ENCODE results near the gene LBR.
A peak's percentile ranks its signal among the peaks of the same experiment; 100 is the strongest.

The LBR gene

DNA sequence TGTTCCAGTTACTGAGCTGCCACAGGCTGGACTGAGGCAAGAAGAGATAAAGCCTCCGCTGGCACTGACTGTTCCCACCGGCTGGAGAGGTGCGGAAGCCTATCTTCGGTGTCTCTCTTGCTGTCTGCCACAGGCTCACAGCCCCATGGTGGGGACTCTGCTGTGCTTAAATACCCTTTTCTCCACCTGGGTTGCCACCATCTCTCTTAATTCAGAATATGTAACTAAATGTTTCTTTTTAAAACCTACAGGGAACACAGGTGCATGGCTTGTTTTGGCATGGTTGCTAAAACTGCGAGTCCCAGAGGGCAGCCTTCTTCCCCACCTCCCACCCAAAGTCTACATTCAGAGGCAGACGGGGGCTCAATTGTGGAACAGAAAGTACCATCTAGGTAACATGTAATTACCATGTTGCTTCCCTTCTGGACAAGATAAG lies 8.1 kb upstream of the LBR start:
- Histone ChIP-seq H3K36me3 (ENCODE audit: insufficient read depth, low read length) (peaks cover 8% of the 10 kb centered on the region), H3K9ac (ENCODE audit: low read length) (no peak overlapping the region), H3K9me3 (ENCODE audit: low read length) (no peaks in the 10 kb centered on the region), H3K27ac (ENCODE audit: low read depth, low read length) (peak overlapping the region; percentile 32), H3K4me3 (ENCODE audit: low read depth in 1 of 2, low read length in 2 of 2) (no peak overlapping the region), H3K4me1 (ENCODE audit: insufficient read depth, low read length) (peaks cover 30% of the 10 kb centered on the region), H3K27me3 (ENCODE audit: control insufficient read depth in 1 of 2, insufficient read depth in 2 of 2, low read length in 2 of 2) (no peaks in the 10 kb centered on the region)

DNA sequence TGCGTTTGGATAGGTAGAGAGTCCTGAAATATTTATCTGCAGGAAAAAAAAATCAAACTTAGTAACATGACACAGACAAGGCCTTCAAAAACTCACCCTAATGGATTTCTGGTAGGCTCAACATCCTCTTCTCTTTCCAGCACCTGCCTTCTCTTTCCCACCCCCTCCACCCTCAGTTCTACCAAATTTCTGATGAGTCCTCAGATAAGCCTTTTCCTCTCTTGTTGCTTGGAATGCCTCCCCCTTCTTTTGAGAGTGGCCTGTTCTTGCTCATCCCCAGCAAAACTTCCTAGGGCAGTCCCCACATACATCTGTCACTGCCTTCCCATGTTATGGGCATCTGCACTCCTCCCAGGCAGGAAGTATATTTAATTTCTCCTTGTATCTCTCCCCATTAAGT lies 7.6 kb upstream of the LBR start:
- Histone ChIP-seq H3K9me3 (ENCODE audit: low read length) (no peaks in the 10 kb centered on the region), H3K27ac (ENCODE audit: low read depth, low read length) (peak overlapping the region; percentile 32), H3K9ac (ENCODE audit: low read length) (no peak overlapping the region), H3K4me1 (ENCODE audit: insufficient read depth, low read length) (peaks cover 26% of the 10 kb centered on the region), H3K27me3 (ENCODE audit: control insufficient read depth in 1 of 2, insufficient read depth in 2 of 2, low read length in 2 of 2) (no peaks in the 10 kb centered on the region), H3K36me3 (ENCODE audit: insufficient read depth, low read length) (peaks cover 8% of the 10 kb centered on the region), H3K4me3 (ENCODE audit: low read depth in 1 of 2, low read length in 2 of 2) (no peak overlapping the region)

DNA sequence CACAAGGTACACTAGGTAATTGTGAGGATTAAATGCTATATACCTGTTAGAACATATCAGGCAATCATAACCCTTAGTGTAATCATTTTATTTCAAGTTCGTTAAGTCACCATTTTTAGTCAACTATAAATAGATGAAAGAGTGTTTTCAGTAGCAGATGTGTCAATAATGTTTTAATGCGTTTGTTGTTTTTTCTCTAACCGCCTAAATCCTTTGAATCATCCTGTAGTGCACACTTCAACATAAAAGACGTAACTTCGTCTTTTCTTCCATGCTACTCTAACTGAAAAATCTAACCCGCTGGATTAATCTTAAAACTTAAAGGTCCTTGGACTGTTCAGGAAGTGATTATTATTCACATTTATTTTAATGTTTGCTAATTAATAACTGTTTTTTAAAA lies 7.2 kb upstream of the LBR start:
- H3K4me1 ChIP-seq (ENCODE audit: insufficient read depth, low read length): peaks cover 26% of the 10 kb centered on the region
- H3K27me3 ChIP-seq (ENCODE audit: control insufficient read depth in 1 of 2, insufficient read depth in 2 of 2, low read length in 2 of 2): no peaks in the 10 kb centered on the region
- no peaks in the 10 kb centered on the region for H3K9me3 ChIP-seq (ENCODE audit: low read length)
- no peak overlapping the region for H3K9ac ChIP-seq (ENCODE audit: low read length)
- H3K27ac ChIP-seq (ENCODE audit: low read depth, low read length): no peak overlapping the region
- no peak overlapping the region for H3K4me3 ChIP-seq (ENCODE audit: low read depth in 1 of 2, low read length in 2 of 2)
- peaks cover 8% of the 10 kb centered on the region for H3K36me3 ChIP-seq (ENCODE audit: insufficient read depth, low read length)

DNA sequence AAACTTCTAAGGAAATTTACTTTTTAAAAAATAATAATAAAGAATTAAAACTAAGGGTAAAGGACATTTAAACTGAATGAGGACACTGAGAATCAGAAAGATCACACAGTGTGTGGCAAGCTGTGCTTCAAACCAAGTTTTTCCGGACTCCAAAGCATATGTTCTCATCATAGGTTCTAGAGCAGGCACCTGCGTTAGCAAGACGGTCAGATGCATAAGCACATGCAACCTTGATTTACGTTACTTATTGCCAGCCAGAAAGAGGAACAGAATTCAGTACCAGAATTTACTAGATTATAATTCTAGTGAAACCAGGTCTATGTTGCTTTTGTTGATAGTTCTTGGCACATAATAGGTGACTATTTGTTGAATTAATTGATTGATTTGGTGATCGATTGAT lies 6.2 kb upstream of the LBR start:
- Histone ChIP-seq H3K9ac (ENCODE audit: low read length) (no peak overlapping the region), H3K36me3 (ENCODE audit: insufficient read depth, low read length) (peaks cover 8% of the 10 kb centered on the region), H3K27ac (ENCODE audit: low read depth, low read length) (no peak overlapping the region)

DNA sequence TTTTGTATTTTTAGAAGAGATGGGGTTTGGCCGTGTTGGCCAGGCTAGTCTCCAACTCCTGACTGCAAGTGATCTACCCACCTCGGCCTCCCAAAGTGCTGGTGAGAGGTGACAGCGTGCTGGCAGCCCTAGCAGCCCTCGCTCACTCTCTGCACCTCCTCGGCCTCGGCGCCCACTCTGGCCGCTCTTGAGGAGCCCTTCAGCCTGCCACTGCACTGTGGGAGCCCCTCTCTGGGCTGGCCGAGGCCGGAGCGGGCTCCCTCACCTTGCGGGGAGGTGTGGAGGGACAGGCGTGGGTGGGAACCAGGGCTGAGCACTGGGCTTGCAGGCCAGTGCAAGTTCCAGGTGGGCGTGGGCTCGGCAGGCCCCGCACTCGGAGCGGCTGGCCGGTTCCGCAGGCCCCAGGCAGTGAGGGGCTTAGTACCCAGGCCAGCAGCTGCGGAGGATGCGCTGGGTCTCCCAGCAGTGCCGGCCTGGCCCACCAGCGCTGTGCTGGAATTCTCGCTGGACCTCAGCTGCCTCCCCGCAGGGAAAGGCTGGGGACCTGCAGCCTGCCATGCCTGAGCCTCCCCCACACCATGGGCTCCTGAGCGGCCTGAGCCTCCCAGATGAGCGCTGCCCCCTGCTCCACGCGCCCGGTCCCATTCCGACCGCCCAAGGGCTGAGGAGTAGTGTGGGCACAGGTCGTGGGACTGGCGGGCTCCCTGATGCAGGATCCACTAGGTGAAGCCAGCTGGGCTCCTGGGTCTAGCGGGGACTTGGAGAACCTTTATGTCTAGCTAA lies 3.4 kb upstream of the LBR start:
- no peak overlapping the region for H3K27ac ChIP-seq (ENCODE audit: low read depth, low read length)
- peaks cover 7% of the 10 kb centered on the region for H3K36me3 ChIP-seq (ENCODE audit: insufficient read depth, low read length)

More for the DNA sequence above, 6.2 kb upstream of the LBR start:
- Histone ChIP-seq H3K27me3 (ENCODE audit: control insufficient read depth in 1 of 2, insufficient read depth in 2 of 2, low read length in 2 of 2) (no peaks in the 10 kb centered on the region), H3K4me1 (ENCODE audit: insufficient read depth, low read length) (peaks cover 23% of the 10 kb centered on the region), H3K4me3 (ENCODE audit: low read depth in 1 of 2, low read length in 2 of 2) (no peak overlapping the region), H3K9me3 (ENCODE audit: low read length) (no peaks in the 10 kb centered on the region)

DNA sequence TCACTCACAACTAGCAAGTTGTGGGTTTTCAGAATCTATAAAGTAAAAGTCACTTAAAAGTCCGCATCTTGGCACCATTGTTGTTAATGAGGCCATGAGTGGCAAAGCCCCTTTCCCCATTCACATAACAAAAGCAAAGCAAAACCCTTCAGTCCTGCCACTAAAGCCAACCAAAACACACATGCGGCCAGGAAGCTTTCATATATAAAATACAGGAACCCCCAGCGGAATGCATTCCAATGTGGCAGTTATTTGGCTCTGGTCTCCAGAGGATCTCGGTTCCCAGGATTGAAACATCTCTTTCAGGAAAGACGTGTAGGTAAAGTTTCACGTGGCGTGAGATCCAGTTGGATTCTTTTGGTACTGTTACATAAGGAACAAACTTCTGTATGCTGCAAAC lies 2.5 kb upstream of the LBR start:
- H3K27ac ChIP-seq (ENCODE audit: low read depth, low read length): no peak overlapping the region
- no peaks in the 10 kb centered on the region for H3K9me3 ChIP-seq (ENCODE audit: low read length)
- no peaks in the 10 kb centered on the region for H3K36me3 ChIP-seq (ENCODE audit: insufficient read depth, low read length)
- H3K27me3 ChIP-seq (ENCODE audit: control insufficient read depth in 1 of 2, insufficient read depth in 2 of 2, low read length in 2 of 2): no peaks in the 10 kb centered on the region
- H3K9ac ChIP-seq (ENCODE audit: low read length): no peak overlapping the region
- no peak overlapping the region for H3K4me3 ChIP-seq (ENCODE audit: low read depth in 1 of 2, low read length in 2 of 2)
- peaks cover 20% of the 10 kb centered on the region for H3K4me1 ChIP-seq (ENCODE audit: insufficient read depth, low read length)

More for the DNA sequence above, 3.4 kb upstream of the LBR start:
- no peaks in the 10 kb centered on the region for H3K9me3 ChIP-seq (ENCODE audit: low read length)
- no peaks in the 10 kb centered on the region for H3K27me3 ChIP-seq (ENCODE audit: control insufficient read depth in 1 of 2, insufficient read depth in 2 of 2, low read length in 2 of 2)
- H3K4me3 ChIP-seq (ENCODE audit: low read depth in 1 of 2, low read length in 2 of 2): no peak overlapping the region
- H3K4me1 ChIP-seq (ENCODE audit: insufficient read depth, low read length): peaks cover 11% of the 10 kb centered on the region
- H3K9ac ChIP-seq (ENCODE audit: low read length): no peak overlapping the region

DNA sequence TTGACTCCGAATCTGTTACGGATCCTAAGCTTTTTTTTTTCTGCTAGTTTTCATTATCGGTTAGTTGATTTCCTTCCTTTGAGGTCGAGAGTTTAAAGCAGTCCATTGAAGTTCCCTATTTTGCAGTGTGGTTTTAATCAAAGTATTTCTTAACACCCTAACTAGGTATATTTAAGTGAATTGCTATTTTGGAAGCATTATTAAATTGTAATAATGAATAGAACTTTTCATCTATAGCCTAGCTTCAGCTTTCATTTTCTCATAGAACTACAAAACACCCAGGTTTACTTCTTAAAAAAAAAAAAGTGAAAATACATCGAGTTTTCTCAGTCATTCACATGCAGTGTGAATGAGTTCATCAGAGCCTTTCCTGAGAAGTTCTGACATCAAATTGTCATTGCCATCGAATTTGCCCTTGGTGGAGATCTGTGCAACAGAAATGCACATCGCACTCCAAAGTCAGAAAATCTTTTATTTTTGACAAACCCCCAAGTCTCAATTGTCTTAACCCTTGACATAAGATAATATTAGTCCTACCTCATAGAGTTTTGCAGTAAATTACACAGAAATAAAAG lies 1.1 kb upstream of the LBR start:
- Histone ChIP-seq H3K36me3 (ENCODE audit: insufficient read depth, low read length) (no peaks in the 10 kb centered on the region), H3K4me3 (ENCODE audit: low read depth in 1 of 2, low read length in 2 of 2) (peak overlapping the region; percentile 69 to 84), H3K9ac (ENCODE audit: low read length) (peak overlapping the region; percentile 51), H3K27me3 (ENCODE audit: control insufficient read depth in 1 of 2, insufficient read depth in 2 of 2, low read length in 2 of 2) (no peaks in the 10 kb centered on the region), H3K27ac (ENCODE audit: low read depth, low read length) (peak overlapping the region; percentile 86), H3K9me3 (ENCODE audit: low read length) (no peaks in the 10 kb centered on the region), H3K4me1 (ENCODE audit: insufficient read depth, low read length) (peaks cover 33% of the 10 kb centered on the region)

DNA sequence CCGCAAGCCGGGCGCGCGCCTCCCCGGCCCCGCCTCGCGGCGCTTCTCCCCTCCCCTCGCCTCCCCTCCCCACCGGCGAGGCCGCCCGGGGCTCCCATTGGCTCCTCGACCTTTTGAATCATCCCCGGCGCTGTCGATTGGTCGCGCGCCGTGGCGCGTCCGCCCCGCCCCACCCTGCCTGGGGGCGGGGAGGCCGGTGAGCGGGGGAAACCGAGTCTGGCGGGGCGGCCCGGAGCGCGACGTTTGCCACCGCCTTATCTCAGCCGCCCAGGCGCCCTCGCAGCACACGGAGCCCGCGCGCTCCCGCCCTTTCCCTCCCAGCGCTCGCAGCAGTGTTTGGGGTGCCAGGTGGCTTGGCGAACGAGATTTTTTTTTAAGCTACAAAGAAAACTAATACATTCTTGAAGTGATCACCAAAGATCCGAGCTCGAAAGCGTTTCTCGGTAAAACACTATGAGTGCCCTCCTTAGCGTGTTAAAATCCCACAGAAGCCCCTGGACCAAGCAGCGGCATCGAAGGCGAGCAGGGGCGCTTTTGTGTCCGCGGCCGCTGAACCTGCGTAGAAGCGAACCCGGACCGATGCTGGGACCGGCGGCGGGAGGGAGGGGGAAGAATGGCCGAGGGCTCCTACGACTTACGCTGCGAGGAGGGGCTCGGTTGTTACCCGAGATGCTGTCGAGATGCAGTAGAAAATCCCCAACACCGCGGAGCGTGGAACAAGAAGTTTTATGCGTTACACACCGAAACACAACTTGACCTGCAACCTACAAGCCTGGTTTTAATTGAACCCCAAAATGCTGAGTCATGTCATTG lies 436 bp upstream of the LBR start:
- Histone ChIP-seq H3K9ac (ENCODE audit: low read length) (peak overlapping the region; percentile 51), H3K4me1 (ENCODE audit: insufficient read depth, low read length) (peaks cover 40% of the 10 kb centered on the region), H3K27ac (ENCODE audit: low read depth, low read length) (peak overlapping the region; percentile 97), H3K36me3 (ENCODE audit: insufficient read depth, low read length) (no peaks in the 10 kb centered on the region), H3K9me3 (ENCODE audit: low read length) (no peaks in the 10 kb centered on the region), H3K27me3 (ENCODE audit: control insufficient read depth in 1 of 2, insufficient read depth in 2 of 2, low read length in 2 of 2) (no peaks in the 10 kb centered on the region), H3K4me3 (ENCODE audit: low read depth in 1 of 2, low read length in 2 of 2) (peak overlapping the region; percentile 69 to 84)

DNA sequence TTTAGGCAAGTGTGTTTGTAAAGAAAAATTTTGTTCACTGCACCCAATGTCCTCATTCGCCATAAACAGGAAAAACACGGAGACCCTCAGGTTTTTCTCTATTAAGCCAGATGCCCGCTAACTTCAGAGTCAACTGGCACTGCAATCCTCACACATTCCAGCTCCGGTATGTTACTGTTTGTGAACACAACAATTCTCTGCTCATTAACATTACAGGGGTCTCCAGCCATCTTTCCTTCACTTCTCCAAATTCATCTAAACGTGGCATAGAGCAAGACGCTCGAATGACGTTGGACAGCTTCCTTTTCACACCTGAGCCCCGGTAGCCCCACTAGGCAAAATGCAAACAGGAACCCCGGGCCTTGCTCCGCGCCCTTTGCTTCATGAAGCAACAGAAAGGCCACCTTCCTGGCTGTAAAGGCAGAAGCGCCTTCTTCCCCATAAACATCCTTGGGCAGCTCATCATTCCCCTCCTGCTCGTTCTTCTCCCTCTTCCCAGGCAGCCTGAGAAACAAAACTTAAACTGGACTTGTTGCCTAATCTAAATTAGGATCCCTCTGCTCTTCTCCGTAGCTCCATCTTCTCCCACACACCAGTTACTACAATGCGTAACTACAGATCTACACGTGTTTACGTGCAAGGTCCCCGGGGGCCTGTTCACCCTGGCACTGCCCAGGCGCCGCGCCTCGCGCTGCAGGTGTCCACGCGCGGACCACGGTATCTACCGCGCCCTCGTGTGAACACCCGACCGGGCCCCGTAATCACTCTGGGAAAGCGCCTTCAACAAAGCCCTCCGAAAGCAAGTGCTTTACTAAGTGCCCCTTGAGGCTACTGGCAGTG lies 1.2 kb downstream of the LBR start:
- peak overlapping the region; percentile 97 for H3K27ac ChIP-seq (ENCODE audit: low read depth, low read length)

DNA sequence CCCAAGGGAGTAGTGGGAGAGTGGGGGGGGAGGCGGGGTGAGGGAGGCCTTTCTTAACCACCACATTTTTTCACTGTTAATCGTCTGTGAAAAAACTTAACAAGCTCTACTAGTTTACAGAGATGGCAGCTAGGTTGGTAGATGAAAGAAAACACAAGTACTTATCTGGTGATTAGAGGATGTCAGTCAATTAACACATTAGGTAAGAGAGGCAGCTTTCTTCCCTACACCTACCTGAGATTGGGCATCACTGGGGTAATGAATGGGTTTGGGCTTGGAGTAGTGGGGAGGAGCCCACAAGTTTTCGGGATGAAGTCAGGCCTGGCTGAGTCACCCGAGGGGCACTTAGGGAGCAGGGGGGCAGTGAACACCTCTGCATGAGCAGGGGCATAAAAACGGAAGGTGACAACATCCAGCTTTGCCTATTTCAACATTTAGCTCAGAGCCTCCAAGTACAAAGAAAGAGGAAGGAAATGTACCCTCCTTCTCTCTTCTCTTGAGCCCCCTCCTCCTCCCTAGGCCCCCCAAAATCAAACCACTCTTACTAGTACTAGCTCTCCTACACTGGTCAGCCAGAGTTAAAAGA lies 2.5 kb downstream of the LBR start:
- peak overlapping the region; percentile 95 for H3K9ac ChIP-seq (ENCODE audit: low read length)
- H3K27me3 ChIP-seq (ENCODE audit: control insufficient read depth in 1 of 2, insufficient read depth in 2 of 2, low read length in 2 of 2): no peaks in the 10 kb centered on the region
- peak overlapping the region; percentile 97 for H3K27ac ChIP-seq (ENCODE audit: low read depth, low read length)
- no peaks in the 10 kb centered on the region for H3K9me3 ChIP-seq (ENCODE audit: low read length)
- H3K4me3 ChIP-seq (ENCODE audit: low read depth in 1 of 2, low read length in 2 of 2): peak overlapping the region; percentile 4 to 84
- H3K36me3 ChIP-seq (ENCODE audit: insufficient read depth, low read length): peaks cover 3% of the 10 kb centered on the region
- H3K4me1 ChIP-seq (ENCODE audit: insufficient read depth, low read length): peaks cover 49% of the 10 kb centered on the region

More for the DNA sequence above, 1.2 kb downstream of the LBR start:
- Histone ChIP-seq H3K4me3 (ENCODE audit: low read depth in 1 of 2, low read length in 2 of 2) (peak overlapping the region; percentile 69 to 84), H3K36me3 (ENCODE audit: insufficient read depth, low read length) (peaks cover under 1% of the 10 kb centered on the region), H3K9me3 (ENCODE audit: low read length) (no peaks in the 10 kb centered on the region), H3K4me1 (ENCODE audit: insufficient read depth, low read length) (peaks cover 52% of the 10 kb centered on the region), H3K27me3 (ENCODE audit: control insufficient read depth in 1 of 2, insufficient read depth in 2 of 2, low read length in 2 of 2) (no peaks in the 10 kb centered on the region), H3K9ac (ENCODE audit: low read length) (peak overlapping the region; percentile 95)
